ENCODE data around the gene SUSD4. TPM values are rescaled to one million over a fixed set of nuclear protein-coding genes. Genes with fewer than 3 reads are reported as not detected.

Gene SUSD4
- total and polyA plus RNA-seq, 9 donors, result 23.0 to 80.5 (median 36.6) TPM

DNA sequence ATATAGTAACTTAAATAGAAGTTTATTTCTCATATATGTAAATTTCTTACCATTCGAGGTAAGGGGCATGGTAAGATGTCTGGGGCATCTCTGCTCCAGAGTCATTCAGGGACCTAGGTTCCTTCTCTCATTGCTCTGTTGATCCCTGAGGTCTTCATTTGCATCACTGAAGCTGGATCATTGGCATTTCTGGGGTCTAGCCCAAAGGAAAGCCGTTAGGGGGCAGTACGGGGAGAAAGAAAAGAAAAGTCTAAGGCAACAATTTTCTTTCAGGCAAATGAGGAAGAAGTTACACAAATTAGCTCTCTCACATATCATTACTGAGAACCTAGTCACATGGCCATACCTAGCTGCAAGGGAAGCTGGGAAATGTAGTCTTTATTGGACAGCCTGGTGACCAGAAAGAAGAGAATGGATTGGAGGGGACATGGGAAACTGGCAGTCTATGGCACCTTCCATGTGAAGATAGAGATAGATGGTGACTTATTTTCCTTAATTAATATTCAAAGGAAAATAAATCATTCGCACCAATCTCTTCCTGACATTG, 10.2 kb upstream of the SUSD4 start:
- WGBS, 3 donors, result 76 to 87% (median 84%) methylated on average over 4 of the region's 4 CpGs
- no peak for DNase-seq
- no peaks in the 10 kb centered on the region for H3K27me3 ChIP-seq
- H3K4me3 ChIP-seq, result no peak overlapping the region
- H3K36me3 ChIP-seq, result no peaks in the 10 kb centered on the region
- no peak overlapping the region for H3K27ac ChIP-seq
- no peaks in the 10 kb centered on the region for H3K9me3 ChIP-seq
- intact Hi-C loops (cut with DNase I), result no loop called here
- H3K4me1 ChIP-seq (ENCODE audit: insufficient read depth), result no peaks in the 10 kb centered on the region
- TF ChIP-seq, protein P1, sequence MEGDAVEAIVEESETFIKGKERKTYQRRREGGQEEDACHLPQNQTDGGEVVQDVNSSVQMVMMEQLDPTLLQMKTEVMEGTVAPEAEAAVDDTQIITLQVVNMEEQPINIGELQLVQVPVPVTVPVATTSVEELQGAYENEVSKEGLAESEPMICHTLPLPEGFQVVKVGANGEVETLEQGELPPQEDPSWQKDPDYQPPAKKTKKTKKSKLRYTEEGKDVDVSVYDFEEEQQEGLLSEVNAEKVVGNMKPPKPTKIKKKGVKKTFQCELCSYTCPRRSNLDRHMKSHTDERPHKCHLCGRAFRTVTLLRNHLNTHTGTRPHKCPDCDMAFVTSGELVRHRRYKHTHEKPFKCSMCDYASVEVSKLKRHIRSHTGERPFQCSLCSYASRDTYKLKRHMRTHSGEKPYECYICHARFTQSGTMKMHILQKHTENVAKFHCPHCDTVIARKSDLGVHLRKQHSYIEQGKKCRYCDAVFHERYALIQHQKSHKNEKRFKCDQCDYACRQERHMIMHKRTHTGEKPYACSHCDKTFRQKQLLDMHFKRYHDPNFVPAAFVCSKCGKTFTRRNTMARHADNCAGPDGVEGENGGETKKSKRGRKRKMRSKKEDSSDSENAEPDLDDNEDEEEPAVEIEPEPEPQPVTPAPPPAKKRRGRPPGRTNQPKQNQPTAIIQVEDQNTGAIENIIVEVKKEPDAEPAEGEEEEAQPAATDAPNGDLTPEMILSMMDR (IDR thresholded peaks at IDR 0.05), result no peak
- TF ChIP-seq POLR2A (IDR thresholded peaks at IDR 0.05), result no peak
- TF ChIP-seq EP300 (IDR thresholded peaks at IDR 0.05), result no peak

DNA sequence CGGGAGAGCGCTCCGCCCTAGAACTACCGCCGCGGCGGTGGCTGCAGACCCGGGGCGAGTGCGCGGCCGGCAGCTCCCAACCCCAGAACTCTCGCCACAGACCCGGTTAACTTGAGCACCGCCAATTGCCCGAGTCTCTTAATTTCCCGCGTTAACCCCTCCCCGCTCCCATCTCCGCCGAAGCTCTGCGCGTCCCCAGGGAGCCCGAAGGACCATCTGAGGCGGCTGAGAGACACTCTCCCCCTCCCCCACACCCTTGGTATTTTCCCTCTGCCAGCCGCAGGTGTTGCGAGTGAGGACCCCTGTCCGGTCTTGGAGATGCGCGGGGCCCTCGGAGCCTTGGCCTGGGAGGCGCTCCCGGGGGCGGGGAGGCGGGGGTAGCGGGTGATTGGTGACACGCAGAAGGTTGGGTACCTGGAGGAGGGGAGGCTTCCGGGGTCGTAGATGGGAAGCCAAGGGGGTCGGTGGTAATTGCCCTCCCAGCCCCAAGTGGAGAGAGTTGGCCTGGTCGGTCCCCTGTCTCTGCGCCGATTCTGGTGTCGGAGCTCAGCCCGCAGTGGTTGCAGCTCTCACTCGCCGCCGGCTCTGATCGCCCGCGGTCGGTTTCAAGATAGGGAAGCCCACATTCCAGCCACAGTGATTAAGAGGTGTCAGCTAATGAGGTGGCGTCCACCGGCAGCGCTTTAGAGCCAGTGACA, 858 bp upstream of the SUSD4 start:
- Histone ChIP-seq H3K9me3 (no peaks in the 10 kb centered on the region), H3K27me3 (no peaks in the 10 kb centered on the region), H3K36me3 (no peaks in the 10 kb centered on the region), H3K27ac (no peak overlapping the region), H3K4me3 (peak overlapping the region; percentile 42), H3K4me1 (ENCODE audit: insufficient read depth) (no peaks in the 10 kb centered on the region)
- TF ChIP-seq EP300 (IDR thresholded peaks at IDR 0.05) (no peak), POLR2A (IDR thresholded peaks at IDR 0.05) (no peak)
- TF ChIP-seq, protein P1 (IDR thresholded peaks at IDR 0.05), result no peak
- peak in 4 of 5 donors; percentile 36 to 56 (median 44) for DNase-seq
- intact Hi-C loops (cut with DNase I), result loop anchor here in 1 of 4 donors (5.0 to 10.0 kb wide), 2 partner anchors 228 to 320 kb away; no protein-coding TSS in a partner anchor
- WGBS, 3 donors, result 1 to 2% (median 1%) methylated on average over 51 to 55 of the region's 55 CpGs

DNA sequence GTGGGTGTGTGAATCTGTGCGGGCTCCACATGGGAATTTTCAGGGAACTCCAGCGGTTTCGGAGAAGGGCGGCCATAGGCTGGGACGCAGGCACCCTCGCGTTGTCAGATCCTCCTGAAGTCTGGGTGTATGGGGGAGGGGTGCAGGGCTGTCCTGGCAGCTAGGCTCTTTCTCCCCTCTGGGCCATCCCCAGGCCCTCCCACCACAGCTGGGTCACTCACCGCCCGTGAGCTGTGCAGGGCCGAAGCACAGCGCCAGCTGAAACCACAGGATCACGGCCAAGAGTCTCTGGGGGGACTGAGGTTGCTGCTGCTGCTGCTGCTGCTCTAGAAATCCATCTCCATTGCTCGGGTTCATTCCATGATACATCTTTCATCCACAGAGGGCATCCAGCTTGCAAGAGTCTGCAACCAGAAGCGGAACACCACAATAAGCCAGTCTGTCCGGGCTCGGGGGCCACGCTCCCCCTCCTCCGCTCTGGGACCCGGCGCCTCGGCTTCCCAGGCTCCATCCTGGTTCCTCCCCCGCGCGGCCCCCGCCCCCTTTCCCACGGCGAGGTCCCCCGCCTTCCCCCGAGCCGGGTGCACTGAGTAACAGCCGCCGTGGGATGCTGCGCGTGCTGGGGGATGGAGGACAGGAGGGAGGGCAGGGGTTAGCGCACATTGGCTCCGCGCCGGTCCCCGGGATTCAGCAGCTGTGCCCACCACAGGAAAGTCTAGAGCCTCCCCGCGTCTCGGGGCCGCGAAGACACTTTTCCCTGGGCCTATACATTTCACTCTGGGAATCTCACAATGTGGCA, 720 bp downstream of the SUSD4 start:
- peak; percentile 63 to 84 (median 73) for DNase-seq
- intact Hi-C loops (cut with DNase I), result loop anchor here in 1 of 4 donors (5.0 to 10.0 kb wide), 2 partner anchors 226 to 322 kb away; no protein-coding TSS in a partner anchor
- TF ChIP-seq EP300 (IDR thresholded peaks at IDR 0.05) (no peak), POLR2A (IDR thresholded peaks at IDR 0.05) (no peak)
- TF ChIP-seq, protein P1 (IDR thresholded peaks at IDR 0.05), result no peak
- 0 to 2% (median 1%) methylated on average over 40 to 44 of the region's 44 CpGs for WGBS, 3 donors
- Histone ChIP-seq H3K4me3 (peak overlapping the region; percentile 42), H3K36me3 (no peaks in the 10 kb centered on the region), H3K9me3 (no peaks in the 10 kb centered on the region), H3K27me3 (no peaks in the 10 kb centered on the region), H3K27ac (peak overlapping the region in 1 of 2 donors; percentile 48), H3K4me1 (ENCODE audit: insufficient read depth) (no peaks in the 10 kb centered on the region)

DNA sequence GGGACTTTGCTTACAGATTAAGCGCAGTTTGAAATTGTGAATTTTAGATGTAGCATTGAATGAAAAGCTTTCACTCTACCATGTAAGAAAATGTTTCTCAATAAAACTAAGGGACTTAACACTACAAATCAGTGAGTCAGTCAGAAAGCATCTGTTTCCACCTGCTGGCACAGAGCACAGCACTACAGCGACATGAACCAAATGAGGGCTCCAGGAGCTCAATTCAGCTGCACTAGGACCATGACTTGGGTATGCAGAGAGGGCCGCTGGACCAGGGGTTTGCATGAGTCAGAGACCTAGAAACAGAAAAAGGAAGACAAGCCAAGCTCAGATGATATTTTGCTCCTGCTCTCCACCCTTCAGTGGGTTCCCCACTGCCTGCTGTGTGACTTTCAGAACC, 5.2 kb downstream of the SUSD4 start:
- TF ChIP-seq POLR2A (IDR thresholded peaks at IDR 0.05), result no peak
- TF ChIP-seq, protein P1 (IDR thresholded peaks at IDR 0.05), result no peak

More for the DNA sequence above, 5.2 kb downstream of the SUSD4 start:
- H3K27ac ChIP-seq, result no peak overlapping the region
- WGBS, 3 donors, result 78 to 85% (median 79%) methylated on average over 3 of the region's 3 CpGs
- no peaks in the 10 kb centered on the region for H3K4me1 ChIP-seq (ENCODE audit: insufficient read depth)
- H3K4me3 ChIP-seq, result no peak overlapping the region
- DNase-seq, result no peak
- intact Hi-C loops (cut with DNase I), result no loop called here
- no peaks in the 10 kb centered on the region for H3K27me3 ChIP-seq
- H3K36me3 ChIP-seq, result no peaks in the 10 kb centered on the region
- no peaks in the 10 kb centered on the region for H3K9me3 ChIP-seq
